ENCODE measurements around the gene PAQR8. TPM values are rescaled to one million over a fixed set of nuclear protein-coding genes. Genes with fewer than 3 reads are reported as not detected.

PAQR8 gene
- total RNA-seq, 1 experiment from 2014 or later: 10.0 TPM

GRCh38 chr6:52457096-52457495, 95.1 kb downstream of the PAQR8 start:
- H3K4me3 ChIP-seq: no peak overlapping the region
- H3K27ac ChIP-seq: no peak overlapping the region
- H3K4me1 ChIP-seq (replicated peaks): peaks cover 7% of the 10 kb centered on the region
- H3K27me3 ChIP-seq (replicated peaks): no peaks in the 10 kb centered on the region
- no peak for DNase-seq (ENCODE audit: low read depth in 1 of 2, low spot score in 2 of 2)
- peaks cover 6% of the 10 kb centered on the region; the same call in 1 of the 2 replicates for H3K36me3 ChIP-seq
- 0 out of 2 replicates have a peak, but pooled peaks cover 2% of the 10 kb centered on the region for H3K9me3 ChIP-seq (replicated peaks)

Other genes with a start within 250 kb of the PAQR8 start
- gene IL17A, start 175.8 kb upstream of the PAQR8 start, total RNA-seq (2014; rRNA removed; shearing (Covaris generic)): not detected in 2 replicates
- not detected in 2 replicates for gene IL17F, start 117.7 kb upstream of the PAQR8 start, total RNA-seq (2014; rRNA removed; shearing (Covaris generic))
- 212 and 220 TPM in 2 replicates for gene MCM3, start 77.4 kb upstream of the PAQR8 start, total RNA-seq (2014; rRNA removed; shearing (Covaris generic))
- gene EFHC1, start 58.2 kb downstream of the PAQR8 start, total RNA-seq (2014; rRNA removed; shearing (Covaris generic)): 15.7 and 15.8 TPM in 2 replicates
- gene TRAM2, start 214.9 kb downstream of the PAQR8 start, total RNA-seq (2014; rRNA removed; shearing (Covaris generic)): 59.7 and 98.1 TPM in 2 replicates